HG02642 (cell line): ENCODE measurements around the gene ZNF540.
A peak's percentile ranks its signal among the peaks of the same experiment; 100 is the strongest.
"Not testable (repeated sequence)": the region's sequence is repeated elsewhere in the genome, so short reads cannot be mapped to it uniquely, and the experiment has no call there.

Source experiments
- ATAC-seq: cut with Tn5 transposase; IDR thresholded peaks from one replicate; pipeline ENCODE4 v1.9.1; 2021; ENCODE audit warnings: mild to moderate bottlenecking; ENCODE audit not compliant: unreplicated experiment, poor library complexity

The ZNF540 gene

GRCh38 chr19:37594304-37594981, at the start of gene ZNF540, which contains the start of gene ZNF571:
ZNF540 (plus strand) TSS chr19:37594876; CDS start chr19:37598448, 3,572 bp downstream.
ZNF571 (minus strand) TSS chr19:37594792; CDS start chr19:37586676, 8,116 bp downstream.
- ATAC-seq = peak; percentile 99

GRCh38 chr19:37551129-37551993, 43.3 kb upstream of the ZNF540 start:
- no peak for ATAC-seq

GRCh38 chr19:37563518-37563917, 31.2 kb upstream of the ZNF540 start:
- no peak for ATAC-seq

GRCh38 chr19:37564624-37565369, 29.9 kb upstream of the ZNF540 start:
- no peak for ATAC-seq

GRCh38 chr19:37565370-37565669, 29.4 kb upstream of the ZNF540 start:
- no peak for ATAC-seq

- ATAC-seq = no peak
Observed at GRCh38 chr19:37572203-37572602, 22.5 kb upstream of the ZNF540 start.

- no peak for ATAC-seq
Observed at GRCh38 chr19:37583340-37583739, 11.3 kb upstream of the ZNF540 start.

GRCh38 chr19:37593996-37594303, 726 bp upstream of the ZNF540 start:
- ATAC-seq = no peak

GRCh38 chr19:37594982-37595382, 306 bp downstream of the ZNF540 start:
- ATAC-seq = peak; percentile 35

GRCh38 chr19:37635076-37636056, 40.7 kb downstream of the ZNF540 start:
- no peak for ATAC-seq

- ATAC-seq = no peak
Observed at GRCh38 chr19:37654118-37654517, 59.4 kb downstream of the ZNF540 start.

- ATAC-seq = peak; percentile 47
Observed at GRCh38 chr19:37654629-37655300, 60.1 kb downstream of the ZNF540 start.

GRCh38 chr19:37655301-37655688, 60.6 kb downstream of the ZNF540 start, which contains the start of gene ZFP30:
ZFP30 (minus strand) TSS chr19:37655465; CDS start chr19:37647822, 7,643 bp downstream.
- ATAC-seq = peak; percentile 80

GRCh38 chr19:37655689-37656371, 61.2 kb downstream of the ZNF540 start:
- ATAC-seq = peak; percentile 64

- not testable (repeated sequence) for ATAC-seq
Observed at GRCh38 chr19:37657157-37657556, 62.5 kb downstream of the ZNF540 start.
